ENCODE measurements around the gene HRK. TPM values are rescaled to one million over a fixed set of nuclear protein-coding genes. Genes with fewer than 3 reads are reported as not detected.

The HRK gene
- total and polyA plus RNA-seq, 9 of the 15 experiments (the other 6 are each of a cell fraction or from before 2014, with no cell fraction given) = 0.01 to 0.05 (median 0.04) TPM; not detected in 6

DNA sequence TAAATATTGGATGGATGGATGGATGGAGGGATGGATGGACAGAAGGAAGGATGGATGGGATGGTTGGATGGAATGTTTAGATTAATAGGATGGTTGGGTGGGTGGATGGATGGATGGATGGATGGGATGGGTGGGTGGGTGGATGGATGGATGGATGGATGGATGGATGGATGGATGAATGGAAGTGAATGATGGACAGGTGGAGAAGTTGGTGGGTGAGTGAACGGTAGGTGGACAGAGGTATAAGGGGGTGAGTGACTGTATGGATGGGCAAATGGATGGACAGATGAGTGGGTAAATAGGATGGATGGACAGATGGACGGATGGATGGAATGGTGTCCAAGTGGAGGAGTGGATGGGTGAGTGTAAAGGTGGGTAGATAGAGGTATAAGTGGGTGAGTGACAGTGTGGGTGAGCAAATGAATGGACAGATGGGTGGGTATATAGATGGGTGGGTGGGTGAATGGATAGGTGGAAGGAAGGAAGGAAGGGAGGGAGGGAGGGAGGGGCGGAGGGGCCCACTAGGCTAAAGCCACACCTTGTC lies 41.9 kb downstream of the HRK start (continued):
- TF ChIP-seq TFE3 (CRISPR knock-in tag; IDR thresholded peaks at IDR 0.05) = no peak

DNA sequence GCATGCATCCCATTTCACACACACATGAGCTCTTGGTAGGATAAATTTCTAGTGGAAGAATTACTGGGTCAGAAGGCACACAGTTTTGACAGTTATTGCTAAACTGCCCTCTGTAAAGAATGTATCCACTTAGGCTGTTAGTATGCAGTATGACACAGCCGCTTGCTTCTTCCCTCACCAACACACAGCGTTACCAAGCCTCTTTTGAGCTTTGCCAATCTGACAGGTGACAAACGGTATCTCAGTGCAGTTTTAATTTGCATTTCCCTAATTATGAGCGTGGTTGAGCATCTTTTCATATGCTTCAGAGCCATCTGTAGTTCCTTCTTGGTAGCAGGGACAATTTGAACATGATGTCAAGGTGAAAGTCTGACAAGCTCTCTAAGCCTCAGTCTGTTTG lies 42.9 kb downstream of the HRK start:
- ChIA-PET CTCF (ENCODE audit: low intra/inter-chr PET ratio) (no interaction called here), POLR2A (no interaction called here)
- Histone ChIP-seq H3K4me2 (ENCODE audit: insufficient read depth, low read length) (no peak overlapping the region), H3K27me3 (ENCODE audit: control insufficient read depth in 2 of 2, insufficient read depth in 2 of 2, low read length in 2 of 2) (no peaks in the 10 kb centered on the region), H4K20me1 (replicated peaks; ENCODE audit: control insufficient read depth, insufficient read depth, low read length) (no peaks in the 10 kb centered on the region), H3K36me3 (ENCODE audit: control insufficient read depth, insufficient read depth, low read length) (peaks cover 6% of the 10 kb centered on the region; the same call in 1 of the 3 replicates), H3K9me3 (replicated peaks; ENCODE audit: control insufficient read depth, insufficient read depth, low read depth, low read length) (no peaks in the 10 kb centered on the region), H3K9ac (ENCODE audit: insufficient read depth in 1 of 2, low read depth in 2 of 2, low read length in 2 of 2) (no peak overlapping the region), H3K9me1 (ENCODE audit: control insufficient read depth, insufficient read depth, low read length) (no peaks in the 10 kb centered on the region), H2AFZ (ENCODE audit: low read depth, low read length) (no peak overlapping the region), H3K79me2 (ENCODE audit: control insufficient read depth, insufficient read depth, low read length) (no peaks in the 10 kb centered on the region), H3K4me3 (no peak overlapping the region), H3K27ac (ENCODE audit: extremely low read depth, low read depth, low read length) (no peak overlapping the region), H3K4me1 (replicated peaks in 1 of 2; ENCODE audit: control insufficient read depth in 2 of 2, insufficient read depth in 2 of 2, low read length in 2 of 2) (no peaks in the 10 kb centered on the region)
- no peak for DNase-seq (ENCODE audit: extremely low read depth in 1 of 4, low spot score in 3 of 4)
- in situ Hi-C loops (cut with MboI) (no loop called here), intact Hi-C loops (cut with micrococcal nuclease) (no loop called here)
- ATAC-seq = no peak
- 30% methylated on average over 4 of the region's 4 CpGs for WGBS (ENCODE audit: insufficient coverage, low coverage, missing lambda C conversion rate)
- no peak for FAIRE-seq
- no TSS peak for BruUV-seq (replicated peaks)
- no peak for TF ChIP-seq TAF7 (tag; IDR thresholded peaks at IDR 0.05)
- TF ChIP-seq ZNF395 (CRISPR knock-in tag; IDR thresholded peaks at IDR 0.05) = no peak
- TF ChIP-seq KAT8 (IDR thresholded peaks at IDR 0.05; ENCODE audit: low read depth) = no peak
- TF ChIP-seq NONO (IDR thresholded peaks at IDR 0.05; ENCODE audit: low read depth in 2 of 2, low read length in 1 of 2) = no peak
- no peak for TF ChIP-seq E2F4 (CRISPR knock-in tag; IDR thresholded peaks at IDR 0.05; ENCODE audit: low read depth)
- no peak for TF ChIP-seq NFXL1 (CRISPR knock-in tag; IDR thresholded peaks at IDR 0.05)
- TF ChIP-seq ZSCAN29 (IDR thresholded peaks at IDR 0.05) = no peak
- TF ChIP-seq, protein P1, sequence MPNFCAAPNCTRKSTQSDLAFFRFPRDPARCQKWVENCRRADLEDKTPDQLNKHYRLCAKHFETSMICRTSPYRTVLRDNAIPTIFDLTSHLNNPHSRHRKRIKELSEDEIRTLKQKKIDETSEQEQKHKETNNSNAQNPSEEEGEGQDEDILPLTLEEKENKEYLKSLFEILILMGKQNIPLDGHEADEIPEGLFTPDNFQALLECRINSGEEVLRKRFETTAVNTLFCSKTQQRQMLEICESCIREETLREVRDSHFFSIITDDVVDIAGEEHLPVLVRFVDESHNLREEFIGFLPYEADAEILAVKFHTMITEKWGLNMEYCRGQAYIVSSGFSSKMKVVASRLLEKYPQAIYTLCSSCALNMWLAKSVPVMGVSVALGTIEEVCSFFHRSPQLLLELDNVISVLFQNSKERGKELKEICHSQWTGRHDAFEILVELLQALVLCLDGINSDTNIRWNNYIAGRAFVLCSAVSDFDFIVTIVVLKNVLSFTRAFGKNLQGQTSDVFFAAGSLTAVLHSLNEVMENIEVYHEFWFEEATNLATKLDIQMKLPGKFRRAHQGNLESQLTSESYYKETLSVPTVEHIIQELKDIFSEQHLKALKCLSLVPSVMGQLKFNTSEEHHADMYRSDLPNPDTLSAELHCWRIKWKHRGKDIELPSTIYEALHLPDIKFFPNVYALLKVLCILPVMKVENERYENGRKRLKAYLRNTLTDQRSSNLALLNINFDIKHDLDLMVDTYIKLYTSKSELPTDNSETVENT (CRISPR knock-in tag; IDR thresholded peaks at IDR 0.05) = no peak
- TF ChIP-seq JUNB (CRISPR knock-in tag; conservative IDR thresholded peaks at IDR 0.05) = no peak
